ENCODE results near the gene CFAP77. TPM values are rescaled to one million over a fixed set of nuclear protein-coding genes. Genes with fewer than 3 reads are reported as not detected.

Gene CFAP77
- total and polyA plus RNA-seq, 2 of the 13 experiments (the other 11 are each of a cell fraction or from before 2014, with no cell fraction given), result not detected

- Histone ChIP-seq H3K4me1 (ENCODE audit: insufficient read depth, low read length) (no peaks in the 10 kb centered on the region), H2AFZ (ENCODE audit: low read length) (no peak overlapping the region), H3K4me3 (replicated peaks in 1 of 3; ENCODE audit: insufficient read depth in 1 of 3, low read depth in 2 of 3, low read length in 3 of 3) (no peak overlapping the region), H3K9ac (ENCODE audit: insufficient read depth, low read depth, low read length) (no peak overlapping the region), H3K9me3 (ENCODE audit: low read length) (no peaks in the 10 kb centered on the region), H3K27ac (ENCODE audit: extremely low read length, insufficient read depth, low read length) (no peak overlapping the region), H4K20me1 (ENCODE audit: insufficient read depth, low read length) (no peaks in the 10 kb centered on the region), H3K27me3 (ENCODE audit: control insufficient read depth in 1 of 2, insufficient read depth in 2 of 2, low read length in 2 of 2) (peaks cover 2 to 58% of the 10 kb centered on the region in 2 experiments), H3K36me3 (replicated peaks in 1 of 2; ENCODE audit: control insufficient read depth in 1 of 2, insufficient read depth in 2 of 2, low read length in 2 of 2) (no peaks in the 10 kb centered on the region), H3K4me2 (ENCODE audit: low read depth, low read length) (no peak overlapping the region), H3K79me2 (ENCODE audit: insufficient read depth, low read length) (no peaks in the 10 kb centered on the region)
- CTCF ChIA-PET (ENCODE audit: low intra/inter-chr PET ratio, low total read pairs), result no interaction called here
- intact Hi-C loops (cut with micrococcal nuclease; ENCODE audit: unreplicated experiment), result no loop called here
- DNase-seq (ENCODE audit: low spot score) (no peak), ATAC-seq (no peak), FAIRE-seq (no peak)
- BruUV-seq (replicated peaks), result no TSS peak
- 11% methylated on average over 4 of the region's 4 CpGs for WGBS (ENCODE audit: low lambda C conversion rate)
- in situ Hi-C loops (cut with HindIII; ENCODE audit: extremely low pct_ligation_motif_present, low pct_unique_long_range_greater_than_20kb), result no loop called here
- TF ChIP-seq ETV6 (CRISPR knock-in tag; conservative IDR thresholded peaks at IDR 0.05) (no peak), SKI (IDR thresholded peaks at IDR 0.05; ENCODE audit: partially characterized antibody) (no peak), NRL (CRISPR knock-in tag; IDR thresholded peaks at IDR 0.05; ENCODE audit: borderline replicate concordance) (no peak), RNF2 (conservative IDR thresholded peaks at IDR 0.05; ENCODE audit: low read depth) (no peak), TP53 (CRISPR knock-in tag; conservative IDR thresholded peaks at IDR 0.05) (no peak), CREB3 (CRISPR knock-in tag; IDR thresholded peaks at IDR 0.05) (no peak)
- TF ChIP-seq, protein P1, sequence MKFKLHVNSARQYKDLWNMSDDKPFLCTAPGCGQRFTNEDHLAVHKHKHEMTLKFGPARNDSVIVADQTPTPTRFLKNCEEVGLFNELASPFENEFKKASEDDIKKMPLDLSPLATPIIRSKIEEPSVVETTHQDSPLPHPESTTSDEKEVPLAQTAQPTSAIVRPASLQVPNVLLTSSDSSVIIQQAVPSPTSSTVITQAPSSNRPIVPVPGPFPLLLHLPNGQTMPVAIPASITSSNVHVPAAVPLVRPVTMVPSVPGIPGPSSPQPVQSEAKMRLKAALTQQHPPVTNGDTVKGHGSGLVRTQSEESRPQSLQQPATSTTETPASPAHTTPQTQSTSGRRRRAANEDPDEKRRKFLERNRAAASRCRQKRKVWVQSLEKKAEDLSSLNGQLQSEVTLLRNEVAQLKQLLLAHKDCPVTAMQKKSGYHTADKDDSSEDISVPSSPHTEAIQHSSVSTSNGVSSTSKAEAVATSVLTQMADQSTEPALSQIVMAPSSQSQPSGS (CRISPR knock-in tag; IDR thresholded peaks at IDR 0.05), result no peak
- POLR2A ChIA-PET, result no interaction called here
Observed at GRCh38 chr9:132562306-132562573, 152.2 kb downstream of the CFAP77 start.

DNA sequence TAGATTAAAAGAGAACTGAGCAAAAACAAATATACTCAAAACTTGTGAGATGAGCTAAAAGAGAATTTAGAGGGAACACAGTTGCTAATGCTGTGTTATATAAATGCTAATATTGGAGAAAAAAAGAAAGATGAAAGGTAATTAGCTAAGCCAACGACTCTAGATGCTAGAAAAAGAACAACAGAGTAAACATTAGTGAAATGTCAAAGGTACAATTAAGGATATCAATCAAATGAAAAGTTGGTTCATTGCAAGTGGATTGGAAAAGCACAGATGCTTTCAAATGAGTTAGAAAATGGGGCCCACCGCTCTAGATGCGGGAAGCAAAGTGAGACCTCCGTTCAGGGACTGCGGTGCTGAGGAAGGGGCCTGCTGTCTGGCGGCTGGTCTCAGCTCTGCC is 154.5 kb downstream of the CFAP77 start:
- FAIRE-seq (no peak), DNase-seq (ENCODE audit: low spot score) (no peak), ATAC-seq (no peak)
- ChIA-PET POLR2A (no interaction called here), CTCF (ENCODE audit: low intra/inter-chr PET ratio, low total read pairs) (no interaction called here)
- H3K4me1 ChIP-seq (ENCODE audit: insufficient read depth, low read length), result no peaks in the 10 kb centered on the region
- H3K79me2 ChIP-seq (ENCODE audit: insufficient read depth, low read length), result no peaks in the 10 kb centered on the region
- intact Hi-C loops (cut with micrococcal nuclease; ENCODE audit: unreplicated experiment) (no loop called here), in situ Hi-C loops (cut with HindIII; ENCODE audit: extremely low pct_ligation_motif_present, low pct_unique_long_range_greater_than_20kb) (no loop called here)
- H4K20me1 ChIP-seq (ENCODE audit: insufficient read depth, low read length), result no peaks in the 10 kb centered on the region
- peaks cover 2 to 61% of the 10 kb centered on the region in 2 experiments for H3K27me3 ChIP-seq (ENCODE audit: control insufficient read depth in 1 of 2, insufficient read depth in 2 of 2, low read length in 2 of 2)
- H3K4me2 ChIP-seq (ENCODE audit: low read depth, low read length), result no peak overlapping the region
- no peak overlapping the region for H3K27ac ChIP-seq (ENCODE audit: extremely low read length, insufficient read depth, low read length)
- H3K4me3 ChIP-seq (replicated peaks in 1 of 3; ENCODE audit: insufficient read depth in 1 of 3, low read depth in 2 of 3, low read length in 3 of 3), result no peak overlapping the region
- no TSS peak for BruUV-seq (replicated peaks)
- H3K9ac ChIP-seq (ENCODE audit: insufficient read depth, low read depth, low read length), result no peak overlapping the region
- H2AFZ ChIP-seq (ENCODE audit: low read length), result no peak overlapping the region
- 30% methylated on average over 6 of the region's 6 CpGs for WGBS (ENCODE audit: low lambda C conversion rate)
- H3K9me3 ChIP-seq (ENCODE audit: low read length), result no peaks in the 10 kb centered on the region
- H3K36me3 ChIP-seq (replicated peaks in 1 of 2; ENCODE audit: control insufficient read depth in 1 of 2, insufficient read depth in 2 of 2, low read length in 2 of 2), result no peaks in the 10 kb centered on the region
- TF ChIP-seq MAFK (conservative IDR thresholded peaks at IDR 0.05 in 1 of 2, IDR thresholded peaks at IDR 0.05 in 1 of 2; ENCODE audit: low read length in 2 of 2) (no peak), ZNF232 (CRISPR knock-in tag; IDR thresholded peaks at IDR 0.05; ENCODE audit: borderline replicate concordance) (no peak), RBM22 (optimal IDR thresholded peaks at IDR 0.05; ENCODE audit: low read length) (no peak), FOXK2 (IDR thresholded peaks at IDR 0.05) (no peak), KMT2B (CRISPR knock-in tag; IDR thresholded peaks at IDR 0.05) (no peak), MXI1 (IDR thresholded peaks at IDR 0.05; ENCODE audit: borderline replicate concordance, low read depth, low read length) (no peak), RNF219 (CRISPR knock-in tag; IDR thresholded peaks at IDR 0.05) (no peak), ZNF746 (CRISPR knock-in tag; IDR thresholded peaks at IDR 0.05) (no peak)
- TF ChIP-seq, protein P2, sequence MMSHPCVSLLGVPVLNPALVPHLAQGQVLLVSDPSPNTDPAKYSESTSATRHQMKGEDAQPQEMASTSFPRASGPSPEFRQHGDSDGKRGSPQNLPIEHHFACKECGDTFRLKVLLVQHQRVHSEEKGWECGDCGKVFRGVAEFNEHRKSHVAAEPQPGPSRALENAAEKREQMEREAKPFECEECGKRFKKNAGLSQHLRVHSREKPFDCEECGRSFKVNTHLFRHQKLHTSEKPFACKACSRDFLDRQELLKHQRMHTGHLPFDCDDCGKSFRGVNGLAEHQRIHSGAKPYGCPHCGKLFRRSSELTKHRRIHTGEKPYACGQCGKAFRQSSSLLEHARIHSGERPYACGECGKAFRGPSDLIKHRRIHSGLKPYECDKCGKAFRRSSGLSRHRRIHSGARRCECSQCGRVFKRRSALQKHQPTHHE (CRISPR knock-in tag; IDR thresholded peaks at IDR 0.05; ENCODE audit: borderline replicate concordance), result no peak
